ENCODE data around the gene LDLRAD1. TPM values are rescaled to one million over a fixed set of nuclear protein-coding genes. Genes with fewer than 3 reads are reported as not detected.

Gene LDLRAD1
- total and polyA plus RNA-seq, 4 donors = 8.0 to 30.1 (median 26.8) TPM

DNA sequence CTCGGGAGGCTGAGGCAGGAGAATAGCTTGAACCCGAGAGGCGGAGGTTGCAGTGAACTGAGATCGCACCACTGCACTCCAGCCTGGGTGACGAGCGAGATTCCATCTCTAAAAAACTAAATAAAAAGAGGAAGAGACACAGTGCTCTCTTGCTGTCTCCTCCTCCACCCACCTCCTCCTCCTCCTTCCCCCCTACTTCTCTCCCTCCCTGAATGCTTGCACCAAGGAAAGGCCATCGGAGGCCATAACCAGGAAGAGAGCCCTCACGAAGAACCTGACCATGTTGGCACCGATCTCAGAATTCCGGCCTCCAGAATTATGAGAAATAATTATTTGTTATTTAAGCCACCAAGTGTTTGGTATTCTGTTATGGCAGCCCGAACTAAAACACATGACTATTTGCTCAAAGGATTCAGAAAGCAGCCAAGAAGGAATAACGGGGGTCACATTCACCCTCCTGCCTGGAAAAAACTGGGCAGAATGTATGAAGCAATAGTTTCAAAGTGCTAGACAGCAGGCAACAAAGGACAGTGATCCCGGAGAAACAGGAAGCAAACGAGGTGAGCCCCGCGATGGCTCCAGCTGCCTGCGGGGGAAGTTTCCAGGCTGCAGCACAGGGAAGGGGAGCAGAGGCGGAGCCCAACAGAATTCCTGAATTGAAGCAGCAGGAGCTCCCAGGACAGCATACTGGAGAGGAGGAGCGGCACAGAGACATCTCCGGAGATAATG, 35.8 kb downstream of the LDLRAD1 start:
- H3K4me1 ChIP-seq (ENCODE audit: control insufficient read depth in 5 of 5, insufficient read depth in 5 of 5, low read length in 5 of 5) = peaks cover 0 to 9% (median 0%) of the 10 kb centered on the region in 5 donors
- peak overlapping the region; percentile 30 to 56 for H3K9ac ChIP-seq (ENCODE audit: insufficient read depth in 1 of 2, low read length in 2 of 2)
- no peaks in the 10 kb centered on the region for H3K27me3 ChIP-seq (ENCODE audit: control insufficient read depth in 3 of 3, insufficient read depth in 3 of 3, low read length in 2 of 3)
- 36 to 37% methylated on average over 20 of the region's 20 CpGs for WGBS, 2 donors
- H3K4me3 ChIP-seq = no peak overlapping the region
- H3K27ac ChIP-seq (ENCODE audit: low read depth in 1 of 2, low read length in 1 of 2) = peak overlapping the region in 1 of 2 donors; percentile 63
- ATAC-seq (ENCODE audit: insufficient read depth, low FRiP score) (peak; percentile 57), DNase-seq (peak; percentile 59 to 73 (median 65))
- TF ChIP-seq, protein P1, sequence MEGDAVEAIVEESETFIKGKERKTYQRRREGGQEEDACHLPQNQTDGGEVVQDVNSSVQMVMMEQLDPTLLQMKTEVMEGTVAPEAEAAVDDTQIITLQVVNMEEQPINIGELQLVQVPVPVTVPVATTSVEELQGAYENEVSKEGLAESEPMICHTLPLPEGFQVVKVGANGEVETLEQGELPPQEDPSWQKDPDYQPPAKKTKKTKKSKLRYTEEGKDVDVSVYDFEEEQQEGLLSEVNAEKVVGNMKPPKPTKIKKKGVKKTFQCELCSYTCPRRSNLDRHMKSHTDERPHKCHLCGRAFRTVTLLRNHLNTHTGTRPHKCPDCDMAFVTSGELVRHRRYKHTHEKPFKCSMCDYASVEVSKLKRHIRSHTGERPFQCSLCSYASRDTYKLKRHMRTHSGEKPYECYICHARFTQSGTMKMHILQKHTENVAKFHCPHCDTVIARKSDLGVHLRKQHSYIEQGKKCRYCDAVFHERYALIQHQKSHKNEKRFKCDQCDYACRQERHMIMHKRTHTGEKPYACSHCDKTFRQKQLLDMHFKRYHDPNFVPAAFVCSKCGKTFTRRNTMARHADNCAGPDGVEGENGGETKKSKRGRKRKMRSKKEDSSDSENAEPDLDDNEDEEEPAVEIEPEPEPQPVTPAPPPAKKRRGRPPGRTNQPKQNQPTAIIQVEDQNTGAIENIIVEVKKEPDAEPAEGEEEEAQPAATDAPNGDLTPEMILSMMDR (IDR thresholded peaks at IDR 0.05; ENCODE audit: control extremely low read depth, extremely low read depth) = no peak
- H3K9me3 ChIP-seq (ENCODE audit: control insufficient read depth in 4 of 4, insufficient read depth in 3 of 4, low read length in 3 of 4) = no peaks in the 10 kb centered on the region
- no peaks in the 10 kb centered on the region for H3K36me3 ChIP-seq (ENCODE audit: control insufficient read depth in 4 of 4, insufficient read depth in 4 of 4, low read length in 4 of 4)

DNA sequence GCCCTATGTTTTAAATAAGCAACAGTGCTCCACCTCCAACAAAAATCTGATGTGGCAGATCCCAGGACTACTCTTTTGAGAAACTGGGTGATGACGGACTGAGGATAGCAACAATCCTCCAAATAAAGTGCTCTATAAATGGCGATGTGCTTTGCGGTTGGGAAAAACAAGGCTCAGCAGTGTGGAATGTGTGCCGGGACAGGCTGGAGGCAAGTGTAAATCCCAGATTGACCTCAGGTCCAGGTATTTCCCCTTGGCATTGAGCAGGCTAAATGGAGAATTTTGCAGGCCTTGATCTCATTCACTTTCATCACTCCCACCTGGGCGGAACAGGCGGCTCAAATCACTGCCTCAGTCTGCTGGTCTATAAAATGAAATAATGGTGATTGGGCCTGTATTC, 36.8 kb downstream of the LDLRAD1 start:
- Histone ChIP-seq H3K9ac (ENCODE audit: insufficient read depth in 1 of 2, low read length in 2 of 2) (no peak overlapping the region), H3K9me3 (ENCODE audit: control insufficient read depth in 4 of 4, insufficient read depth in 3 of 4, low read length in 3 of 4) (no peaks in the 10 kb centered on the region), H3K4me3 (no peak overlapping the region), H3K4me1 (ENCODE audit: control insufficient read depth in 5 of 5, insufficient read depth in 5 of 5, low read length in 5 of 5) (peaks cover 0 to 9% (median 0%) of the 10 kb centered on the region in 5 donors), H3K27ac (ENCODE audit: low read depth in 1 of 2, low read length in 1 of 2) (no peak overlapping the region), H3K36me3 (ENCODE audit: control insufficient read depth in 4 of 4, insufficient read depth in 4 of 4, low read length in 4 of 4) (peaks cover 0 to 2% (median 0%) of the 10 kb centered on the region in 4 donors), H3K27me3 (ENCODE audit: control insufficient read depth in 3 of 3, insufficient read depth in 3 of 3, low read length in 2 of 3) (no peaks in the 10 kb centered on the region)
- no peak for ATAC-seq (ENCODE audit: insufficient read depth, low FRiP score)
- TF ChIP-seq, protein P1 (IDR thresholded peaks at IDR 0.05; ENCODE audit: control extremely low read depth, extremely low read depth) = no peak
- no peak for DNase-seq
- 95 to 97% methylated on average over 6 of the region's 6 CpGs for WGBS, 2 donors

DNA sequence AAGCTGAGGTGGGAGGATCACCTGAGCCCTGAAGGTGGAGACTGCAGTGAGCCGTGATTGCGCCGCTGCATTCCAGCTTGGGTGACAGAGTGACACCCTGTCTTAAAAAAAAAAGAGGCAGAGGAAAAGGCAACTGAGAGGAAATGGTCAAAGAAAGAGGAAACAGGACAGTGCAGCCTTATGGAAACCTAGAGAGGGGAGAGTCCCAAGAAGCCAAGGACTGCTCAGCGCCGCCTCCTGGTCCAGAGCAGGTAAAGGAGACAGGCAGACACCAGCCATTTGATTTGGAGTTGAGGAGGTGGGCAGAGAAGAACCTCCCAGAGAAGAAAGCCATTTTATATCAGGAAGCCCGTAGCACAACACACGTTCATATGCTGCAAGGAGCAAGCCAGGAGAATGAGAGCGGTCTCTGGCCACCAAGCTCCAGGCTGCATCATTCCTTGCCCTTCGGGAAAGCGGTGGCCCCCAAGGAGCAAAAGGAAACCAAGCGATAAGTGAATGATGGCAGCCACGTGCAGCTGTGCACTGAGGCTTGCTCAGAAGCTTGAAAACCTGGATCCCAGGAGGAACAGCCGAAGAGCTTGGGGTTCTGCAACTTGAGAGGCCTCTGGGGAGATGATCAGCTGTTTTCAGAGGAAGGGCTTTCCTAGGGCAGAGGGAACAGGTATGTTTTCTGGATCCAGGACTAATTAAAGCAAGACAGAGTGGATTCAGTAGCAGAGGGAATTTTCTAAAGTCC, 38.1 kb downstream of the LDLRAD1 start:
- Histone ChIP-seq H3K27ac (ENCODE audit: low read depth in 1 of 2, low read length in 1 of 2) (no peak overlapping the region), H3K4me3 (no peak overlapping the region), H3K4me1 (ENCODE audit: control insufficient read depth in 5 of 5, insufficient read depth in 5 of 5, low read length in 5 of 5) (peaks cover 0 to 9% (median 0%) of the 10 kb centered on the region in 5 donors), H3K9me3 (ENCODE audit: control insufficient read depth in 4 of 4, insufficient read depth in 3 of 4, low read length in 3 of 4) (no peaks in the 10 kb centered on the region), H3K36me3 (ENCODE audit: control insufficient read depth in 4 of 4, insufficient read depth in 4 of 4, low read length in 4 of 4) (peaks cover 0 to 2% (median 0%) of the 10 kb centered on the region in 4 donors), H3K9ac (ENCODE audit: insufficient read depth in 1 of 2, low read length in 2 of 2) (no peak overlapping the region), H3K27me3 (ENCODE audit: control insufficient read depth in 3 of 3, insufficient read depth in 3 of 3, low read length in 2 of 3) (no peaks in the 10 kb centered on the region)
- WGBS, 2 donors = 90 to 91% methylated on average over 13 of the region's 13 CpGs
- no peak for ATAC-seq (ENCODE audit: insufficient read depth, low FRiP score)
- TF ChIP-seq, protein P1 (IDR thresholded peaks at IDR 0.05; ENCODE audit: control extremely low read depth, extremely low read depth) = no peak
- DNase-seq = no peak

Data from lung (tissue), 12 donors.